Esophagus muscularis mucosa (tissue), 4 donors: ENCODE data around the gene TMEM198. TPM values are rescaled to one million over a fixed set of nuclear protein-coding genes. Genes with fewer than 3 reads are reported as not detected.

Experiments
- DNase-seq: peaks from one replicate; pipeline ENCODE4 v3.0.0-alpha.2; 2017; ENCODE audit errors: extremely low spot score
- H3K27ac ChIP-seq, 4 donors: fragments of 200-600 bp; sonication (generic); replicated peaks in 1 of 4; 1 replicate in 3 of 4; 2 replicates in 1 of 4; pipeline ENCODE4 v1.5.1; 2016 to 2019; ENCODE audit warnings: mild to moderate bottlenecking in 1 of 4
- H3K27me3 ChIP-seq, 4 donors: fragments of 200-600 bp; sonication (generic); one replicate each; pipeline versions ENCODE4 v1.5.1 to v1.6.0; 2016 to 2019
- H3K36me3 ChIP-seq, 4 donors: fragments of 200-600 bp; sonication (generic); one replicate each; pipeline ENCODE4 v1.5.1; 2016 to 2019
- H3K4me1 ChIP-seq, 4 donors: fragments of 200-600 bp; sonication (generic); one replicate each; pipeline ENCODE4 v1.5.1; 2016 to 2019
- H3K4me3 ChIP-seq, 4 donors: fragments of 200-600 bp; sonication (generic); 1 replicate in 2 of 4; 2 replicates in 2 of 4; pipeline ENCODE4 v1.5.1; 2016 to 2019; ENCODE audit warnings: mild to moderate bottlenecking in 4 of 4, moderate library complexity in 1 of 4
- H3K9me3 ChIP-seq, 4 donors: fragments of 200-600 bp; sonication (generic); 1 replicate in 3 of 4; 2 replicates in 1 of 4; pipeline ENCODE4 v1.5.1; 2016 to 2019
- CTCF ChIP-seq, 3 experiments: fragments of 200-600 bp in 2 of 3; fragments of 450-650 bp in 1 of 3; sonication (generic) in 2 of 3; IDR thresholded peaks; one replicate each; pipeline ENCODE4 v1.5.1; 2017 to 2019; ENCODE audit warnings: antibody characterized with exemption in 3 of 3, mild to moderate bottlenecking in 2 of 3, moderate library complexity in 1 of 3
- EP300 ChIP-seq: sonication (generic); formaldehyde crosslinking; IDR thresholded peaks from one replicate; pipeline ENCODE4 v1.6.1; 2017; ENCODE audit warnings: antibody characterized with exemption
- POLR2A ChIP-seq: fragments of 450-650 bp; IDR thresholded peaks from one replicate; pipeline ENCODE4 v1.6.1; 2017; ENCODE audit warnings: antibody characterized with exemption, moderate library complexity, mild to moderate bottlenecking, low read depth
- POLR2AphosphoS5 ChIP-seq, 2 donors: sonication (generic); formaldehyde crosslinking; IDR thresholded peaks; one replicate each; pipeline ENCODE4 v1.6.1; 2017; ENCODE audit warnings: antibody characterized with exemption in 2 of 2
- WGBS: methylation state at CpG from one replicate; pipeline ENCODE4 v1.1.5; 2018; 5-methylcytosine and 5-hydroxymethylcytosine counted together
- intact Hi-C: fragments of 100-400 bp; cut with DNase I; formaldehyde crosslinking; loops from one replicate; pipeline ENCODE4 v1.15.1; 2023
- total RNA-seq, 4 donors: library from RNA; depleted of rRNA; stranded (reverse); fragments of >200 nt; gene quantifications; one replicate each; pipeline versions ENCODE4 v1.1.0 to v1.2.1, GENCODE V29; 2016

TMEM198 gene
- total RNA-seq, 4 donors from 2014 or later, result 3.7 to 4.7 (median 4.2) TPM

- peaks cover 0 to 4% (median 0%) of the 10 kb centered on the region in 4 donors for H3K27me3 ChIP-seq
- peak overlapping the region; percentile 26 to 50 (median 38) for H3K4me3 ChIP-seq
- no peak for DNase-seq
- TF ChIP-seq POLR2A, result no peak
- peak in 1 of 2 donors; percentile 50 for TF ChIP-seq POLR2AphosphoS5 (IDR thresholded peaks at IDR 0.05)
- TF ChIP-seq EP300, result no peak
- peak; percentile 85 to 92 (median 91) for TF ChIP-seq CTCF (IDR thresholded peaks at IDR 0.05)
- peaks cover 36 to 63% (median 52%) of the 10 kb centered on the region in 4 donors for H3K4me1 ChIP-seq
- H3K9me3 ChIP-seq, result no peaks in the 10 kb centered on the region
- peak overlapping the region; percentile 93 to 95 (median 94) for H3K27ac ChIP-seq
- peaks cover 13 to 34% (median 27%) of the 10 kb centered on the region in 4 donors for H3K36me3 ChIP-seq
- intact Hi-C loops, result loop anchor here (2.0 to 5.0 kb wide), 3 partner anchors 56 to 146 kb away; partner anchors contain the start of gene STK11IP
- WGBS, result 9% methylated on average over 22 of the region's 48 CpGs
Measured at GRCh38 chr2:219541611-219542180, 2.1 kb upstream of the TMEM198 start.

- H3K4me3 ChIP-seq, result peak overlapping the region; percentile 67 to 83 (median 77)
- 2% methylated on average over 20 of the region's 66 CpGs for WGBS
Measured at GRCh38 chr2:219542931-219543595, 765 bp upstream of the TMEM198 start.

GRCh38 chr2:219544567-219544966, 739 bp downstream of the TMEM198 start:
- intact Hi-C loops, result loop anchor here (5.0 kb wide), 2 partner anchors 53 to 143 kb away; partner anchors contain the start of gene STK11IP
- Histone ChIP-seq H3K27ac (peak overlapping the region; percentile 93 to 95 (median 94)), H3K9me3 (no peaks in the 10 kb centered on the region), H3K4me3 (peak overlapping the region; percentile 67 to 83 (median 77)), H3K36me3 (peaks cover 9 to 38% (median 26%) of the 10 kb centered on the region in 4 donors), H3K4me1 (peaks cover 26 to 46% (median 39%) of the 10 kb centered on the region in 4 donors), H3K27me3 (no peaks in the 10 kb centered on the region)
- TF ChIP-seq CTCF (IDR thresholded peaks at IDR 0.05) (no peak), POLR2A (no peak), EP300 (no peak), POLR2AphosphoS5 (IDR thresholded peaks at IDR 0.05) (no peak)
- 47% methylated on average over 9 of the region's 9 CpGs for WGBS
- no peak for DNase-seq

More at GRCh38 chr2:219542931-219543595, 765 bp upstream of the TMEM198 start:
- DNase-seq, result no peak
- Histone ChIP-seq H3K4me1 (peaks cover 32 to 53% (median 48%) of the 10 kb centered on the region in 4 donors), H3K9me3 (no peaks in the 10 kb centered on the region), H3K27ac (peak overlapping the region; percentile 93 to 95 (median 94)), H3K36me3 (peaks cover 13 to 43% (median 32%) of the 10 kb centered on the region in 4 donors), H3K27me3 (peaks cover 0 to 4% (median 0%) of the 10 kb centered on the region in 4 donors)
- TF ChIP-seq POLR2A (no peak), EP300 (no peak), CTCF (IDR thresholded peaks at IDR 0.05) (no peak), POLR2AphosphoS5 (IDR thresholded peaks at IDR 0.05) (no peak)
- intact Hi-C loops, result loop anchor here (2.0 to 5.0 kb wide), 3 partner anchors 54 to 144 kb away; partner anchors contain the start of gene STK11IP

GRCh38 chr2:219545295-219545942, 1.6 kb downstream of the TMEM198 start:
- Histone ChIP-seq H3K36me3 (peaks cover 1 to 36% (median 19%) of the 10 kb centered on the region in 4 donors), H3K9me3 (no peaks in the 10 kb centered on the region), H3K27me3 (no peaks in the 10 kb centered on the region), H3K27ac (no peak overlapping the region), H3K4me3 (no peak overlapping the region), H3K4me1 (peaks cover 26 to 46% (median 39%) of the 10 kb centered on the region in 4 donors)
- no peak for DNase-seq
- WGBS, result 93% methylated on average over 3 of the region's 3 CpGs
- intact Hi-C loops, result no loop called here
- no peak for TF ChIP-seq EP300
- no peak for TF ChIP-seq POLR2A
- TF ChIP-seq POLR2AphosphoS5 (IDR thresholded peaks at IDR 0.05), result no peak
- TF ChIP-seq CTCF (IDR thresholded peaks at IDR 0.05), result no peak
